HG02970 (cell line): ENCODE data around the gene PRKG1.
"Not testable (repeated sequence)": the region's sequence is repeated elsewhere in the genome, so short reads cannot be mapped to it uniquely, and the experiment has no call there.

Experiments used
- ATAC-seq: cut with Tn5 transposase; IDR thresholded peaks from one replicate; pipeline ENCODE4 v1.9.1; 2021; ENCODE audit warnings: mild to moderate bottlenecking, moderate library complexity, moderate number of reproducible peaks; ENCODE audit not compliant: unreplicated experiment, low FRiP score

The PRKG1 gene

DNA sequence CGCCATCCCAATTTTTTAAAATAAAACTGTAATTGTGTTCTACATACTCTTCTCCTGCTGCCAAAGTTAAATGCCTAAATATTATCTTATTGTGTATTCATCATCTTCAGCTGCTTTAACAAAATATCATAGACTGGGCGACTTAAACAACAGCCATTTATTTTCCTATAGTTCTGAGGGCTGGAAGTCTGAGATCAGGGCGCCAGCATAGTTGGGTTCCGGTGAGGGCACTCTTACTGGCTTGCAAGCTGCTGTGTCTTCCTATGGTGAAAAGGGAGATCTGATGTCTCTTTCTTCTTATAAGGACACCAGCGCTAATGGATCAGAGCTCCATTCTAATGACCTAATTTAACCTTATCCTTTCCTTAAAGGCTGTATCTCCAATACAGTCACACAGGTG, 594.8 kb downstream of the PRKG1 start:
- ATAC-seq, result no peak

DNA sequence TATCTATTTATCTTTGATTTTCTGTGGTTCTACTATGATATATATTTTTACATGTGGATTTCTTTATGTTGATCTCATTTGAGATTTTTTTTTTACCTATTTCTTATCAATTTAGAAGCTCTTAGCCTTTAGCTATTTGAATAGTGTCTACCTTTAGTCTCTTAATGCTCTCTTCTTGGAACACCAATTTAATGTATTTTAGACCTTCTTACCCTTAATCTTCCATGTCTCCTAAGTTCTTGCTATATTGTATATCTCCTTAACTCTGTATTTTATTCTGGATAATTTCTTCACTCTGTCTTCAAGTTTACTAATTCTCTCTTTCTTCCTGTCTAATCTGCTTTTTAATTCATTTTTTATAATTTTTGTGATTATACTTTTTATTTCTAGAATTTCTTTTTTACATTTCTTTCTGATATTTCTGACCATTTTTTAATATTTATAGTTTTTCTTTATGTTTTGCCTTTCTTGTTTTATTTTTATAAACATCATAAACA, 597.8 kb downstream of the PRKG1 start:
- ATAC-seq, result no peak

DNA sequence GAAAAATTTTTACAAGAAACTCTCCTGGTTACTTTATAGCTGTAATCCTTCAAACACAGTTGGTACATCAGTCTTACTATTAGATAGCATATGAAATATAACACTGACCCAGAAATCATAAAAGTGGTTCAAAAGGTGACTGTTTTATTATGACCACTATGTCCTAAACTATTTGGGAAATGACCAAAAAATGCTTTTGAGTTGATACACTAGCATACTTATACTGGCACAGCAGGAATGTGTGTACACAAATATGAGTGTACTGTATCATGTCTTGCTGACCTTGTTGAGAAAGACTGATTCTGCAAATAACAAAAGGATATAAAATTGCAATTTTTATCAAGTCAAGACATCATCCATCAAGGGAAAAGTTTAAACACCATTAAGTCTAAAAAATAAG, 600.8 kb downstream of the PRKG1 start:
- no peak for ATAC-seq

DNA sequence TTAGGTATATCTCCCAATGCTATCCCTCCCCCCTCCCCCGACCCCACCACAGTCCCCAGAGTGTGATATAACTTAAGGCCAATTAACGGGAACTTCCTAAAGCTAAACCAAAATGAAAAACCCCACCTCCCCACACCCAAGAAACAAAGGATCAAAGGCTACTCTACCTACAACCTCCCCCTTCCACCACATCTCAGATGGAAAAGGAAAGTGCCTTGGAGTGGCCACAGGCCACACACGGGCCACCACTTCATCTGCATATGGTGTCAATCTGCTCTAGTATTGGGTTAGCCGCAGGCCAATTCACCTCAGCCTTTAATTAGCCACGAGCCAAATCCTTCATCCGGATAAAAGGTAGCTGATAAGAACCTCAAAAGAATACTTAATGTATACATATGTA, 605.6 kb downstream of the PRKG1 start:
- ATAC-seq, result no peak

DNA sequence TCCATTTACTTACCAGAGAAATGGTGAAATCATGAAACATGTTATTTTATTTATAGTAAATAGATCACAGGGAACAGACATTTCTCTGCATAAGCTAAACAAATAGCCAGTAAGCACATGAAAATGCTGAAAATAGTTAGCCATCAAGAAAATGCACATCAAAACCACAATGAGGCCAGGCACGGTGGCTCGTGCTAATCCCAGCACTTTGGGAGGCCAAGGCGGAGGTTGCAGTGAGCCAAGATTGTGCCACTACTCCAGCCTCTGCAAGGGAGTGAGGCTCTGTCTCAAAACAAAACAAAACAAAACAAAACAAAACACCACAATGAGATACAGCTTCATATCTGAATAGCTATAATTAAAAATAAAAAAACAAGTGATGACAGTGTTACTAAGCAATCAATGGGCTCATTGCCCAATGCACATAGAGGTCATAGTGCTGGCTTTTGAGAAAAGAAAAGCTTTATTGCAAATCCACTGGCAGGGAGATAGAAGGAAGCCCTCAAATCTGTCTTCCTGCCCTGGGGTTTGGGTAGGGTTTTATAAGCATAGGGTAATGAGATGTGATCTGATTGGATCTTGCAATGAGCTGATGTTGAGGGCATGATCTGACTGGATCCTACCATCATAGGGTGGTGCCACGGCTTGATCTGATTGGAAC, 608.9 kb downstream of the PRKG1 start:
- ATAC-seq, result no peak

DNA sequence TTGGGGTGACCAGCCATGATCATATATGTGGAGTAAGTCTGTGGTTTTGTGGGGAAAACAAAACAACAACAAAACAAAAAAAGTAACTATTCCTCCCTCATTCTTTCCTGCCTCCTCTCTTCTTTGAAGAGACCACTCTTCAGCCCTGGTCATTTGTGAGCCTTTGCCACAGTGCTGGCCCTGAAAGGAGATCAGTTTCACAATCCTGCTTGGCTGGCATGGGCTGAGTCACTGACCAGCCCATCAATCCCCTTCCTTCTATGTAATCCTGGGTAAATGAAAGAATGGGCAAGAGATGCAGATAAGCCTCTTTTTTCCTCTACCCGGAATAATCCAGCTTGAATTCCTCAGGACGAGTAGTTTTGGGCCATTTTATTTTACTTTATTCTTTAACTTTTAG, 611.5 kb downstream of the PRKG1 start:
- no peak for ATAC-seq

DNA sequence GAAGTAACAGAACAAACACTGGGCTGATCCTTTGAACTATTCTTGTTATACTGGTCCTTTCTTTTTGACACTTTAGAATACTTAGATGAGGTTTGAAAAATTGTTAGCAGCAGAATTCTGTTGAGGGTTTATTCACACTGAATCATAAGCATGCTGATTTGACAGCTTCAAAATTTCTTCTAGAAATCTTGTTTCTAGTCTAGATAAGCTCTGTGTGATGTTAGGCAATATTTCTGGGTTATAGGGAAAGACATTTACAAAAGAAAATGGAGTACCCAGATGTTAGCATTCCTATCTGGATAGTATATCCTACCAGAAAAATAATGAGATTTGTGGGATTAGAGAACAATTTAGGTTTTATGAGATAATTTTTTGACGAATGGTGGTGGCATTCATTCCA, 613.0 kb downstream of the PRKG1 start:
- ATAC-seq, result no peak

DNA sequence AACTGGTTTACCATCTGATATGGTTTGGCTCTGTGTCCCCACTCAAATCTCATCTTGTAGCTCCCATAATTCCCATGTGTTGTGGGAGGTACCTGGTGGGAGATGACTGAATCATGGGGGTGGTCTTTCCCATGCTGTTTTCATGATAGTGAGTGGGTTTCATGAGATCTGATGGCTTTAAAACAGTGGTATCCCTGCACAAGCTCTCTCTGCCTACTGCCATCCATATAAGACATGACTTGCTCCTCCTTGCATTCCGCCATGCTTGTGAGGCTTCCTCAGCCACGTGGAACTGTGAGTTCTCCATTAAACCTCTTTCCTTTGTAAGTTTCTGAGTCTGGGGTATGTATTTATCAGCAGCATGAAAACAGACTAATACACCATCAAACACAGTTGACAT, 614.5 kb downstream of the PRKG1 start:
- not testable (repeated sequence) for ATAC-seq

DNA sequence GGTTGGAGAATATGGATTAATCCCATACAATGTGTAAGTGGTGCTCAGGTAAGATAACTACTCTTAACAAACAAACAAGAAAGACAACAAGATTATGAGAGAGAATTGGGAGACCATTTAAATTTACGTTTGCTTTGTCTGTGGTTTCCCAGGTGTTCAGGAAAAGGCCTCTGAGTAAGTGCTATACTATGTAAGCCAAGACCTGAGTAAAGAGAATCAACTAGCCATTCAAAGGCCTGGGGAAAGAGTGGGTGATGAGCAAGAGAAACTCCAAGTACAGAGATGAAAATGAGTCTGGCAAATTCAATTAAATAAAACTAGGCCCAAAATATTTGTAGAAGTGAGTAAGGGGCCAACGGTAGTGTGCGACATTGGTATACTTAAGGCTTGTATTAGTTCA, 615.2 kb downstream of the PRKG1 start:
- ATAC-seq, result no peak

DNA sequence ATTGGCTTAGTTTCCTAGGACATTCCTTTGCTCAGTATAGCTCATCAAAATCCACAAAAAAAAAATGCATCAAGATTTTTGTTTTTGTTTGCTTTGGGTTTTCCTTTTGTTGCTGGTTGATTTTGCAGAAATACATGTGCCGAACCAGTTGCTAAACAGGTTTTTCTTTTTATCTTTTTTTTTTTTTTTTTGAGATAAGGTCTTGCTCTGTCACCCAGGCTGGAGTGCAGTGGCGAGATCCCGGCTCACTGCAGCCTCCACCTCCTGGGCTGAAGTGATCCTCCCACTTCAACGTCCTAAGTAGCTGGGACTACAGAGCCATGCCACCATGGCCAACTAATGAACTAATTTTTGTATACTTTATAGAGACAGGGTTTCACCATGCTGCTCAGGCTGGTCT, 616.8 kb downstream of the PRKG1 start:
- ATAC-seq, result no peak

DNA sequence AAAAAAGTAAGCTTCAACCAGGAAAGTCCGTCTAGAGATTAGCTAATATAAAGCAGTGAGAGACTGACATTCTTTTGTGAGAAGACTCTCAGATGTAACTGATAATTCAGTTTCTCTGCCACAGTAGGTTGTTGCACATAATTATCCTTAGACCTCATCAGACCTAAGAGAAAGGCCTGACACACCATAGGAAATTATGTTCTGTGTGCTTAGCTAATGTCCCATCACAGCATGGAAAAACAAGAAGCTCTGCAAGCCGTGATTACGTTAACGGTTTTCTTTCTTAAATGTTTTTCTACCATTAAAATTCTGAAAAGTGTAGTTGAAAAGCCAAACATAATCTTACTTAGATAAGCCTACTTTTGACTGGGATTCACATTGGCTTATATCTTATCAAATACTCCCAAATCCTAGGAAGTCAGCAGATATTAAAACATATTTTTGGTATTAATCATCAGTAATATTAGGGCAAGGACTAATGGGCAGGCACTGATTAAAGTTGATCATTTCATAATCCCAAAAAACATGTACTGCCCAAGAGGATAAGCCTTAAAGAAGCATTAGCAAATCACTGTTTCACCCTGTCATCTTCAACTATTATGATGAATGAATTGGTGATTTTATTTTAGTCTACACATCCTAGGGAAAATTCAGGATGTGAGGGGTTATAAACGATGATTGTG, 619.9 kb downstream of the PRKG1 start:
- no peak for ATAC-seq

DNA sequence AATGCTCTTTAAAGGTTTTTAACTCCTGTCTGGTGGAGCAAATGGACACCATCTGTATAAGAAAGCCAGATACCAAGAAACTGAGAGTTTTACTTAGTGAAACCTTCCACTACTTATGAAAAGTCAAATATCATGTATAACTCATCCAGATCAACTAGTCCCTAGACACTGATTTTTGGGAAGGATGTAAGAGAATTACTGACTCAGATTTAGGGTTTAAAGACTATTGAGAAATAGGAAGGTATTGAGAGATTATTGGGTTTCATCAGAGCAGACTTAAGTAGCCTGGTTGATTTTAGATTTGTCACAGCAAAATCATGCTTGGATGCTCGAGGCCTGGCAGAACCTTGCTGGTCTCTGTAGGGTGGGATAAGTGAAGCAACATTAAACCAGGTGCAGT, 622.0 kb downstream of the PRKG1 start:
- no peak for ATAC-seq

DNA sequence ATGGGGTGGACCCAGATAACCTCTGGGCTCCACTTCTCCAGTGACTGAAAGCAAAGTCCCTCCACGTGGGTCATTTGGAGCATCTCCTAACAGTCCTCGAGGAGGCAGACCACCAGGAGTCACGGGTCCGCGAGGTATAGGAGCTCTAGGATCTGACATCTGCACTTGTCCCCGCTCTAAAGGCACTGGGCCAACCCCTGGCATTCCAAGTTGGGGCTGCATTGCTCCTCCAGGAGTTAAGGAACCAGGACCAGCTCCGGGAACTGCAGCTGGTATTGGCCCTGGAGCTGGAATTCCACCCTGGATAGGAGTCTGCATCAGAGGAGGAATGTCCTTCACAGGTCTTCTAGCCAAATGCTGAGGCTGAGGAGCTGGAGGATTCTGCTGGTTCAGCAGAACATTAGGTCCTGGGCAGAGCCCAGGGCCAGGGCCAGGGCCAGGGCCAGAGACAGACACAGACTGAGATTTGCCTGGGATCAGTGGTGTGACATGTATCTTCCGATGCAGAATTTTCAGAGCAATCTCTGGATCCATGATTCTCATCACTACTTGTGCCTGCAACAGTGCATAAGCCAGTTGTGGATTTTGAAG, 624.3 kb downstream of the PRKG1 start:
- no peak for ATAC-seq

DNA sequence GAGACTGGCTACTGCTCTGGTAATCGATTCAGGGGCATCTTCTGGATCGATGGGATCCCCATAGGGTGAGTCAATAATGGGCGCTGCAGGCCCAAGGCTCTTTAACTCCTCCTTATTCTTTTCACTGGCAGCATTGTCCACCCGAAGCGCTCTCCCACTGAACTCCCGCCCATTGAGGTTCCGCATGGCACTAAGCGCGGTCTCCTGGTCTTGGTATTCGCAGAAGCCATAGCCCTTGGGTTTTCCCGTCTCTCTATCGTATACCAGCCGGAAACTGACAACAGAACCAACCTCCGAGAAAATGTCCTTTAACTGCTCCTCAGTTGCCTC, 624.8 kb downstream of the PRKG1 start:
- peak; percentile 31 for ATAC-seq

DNA sequence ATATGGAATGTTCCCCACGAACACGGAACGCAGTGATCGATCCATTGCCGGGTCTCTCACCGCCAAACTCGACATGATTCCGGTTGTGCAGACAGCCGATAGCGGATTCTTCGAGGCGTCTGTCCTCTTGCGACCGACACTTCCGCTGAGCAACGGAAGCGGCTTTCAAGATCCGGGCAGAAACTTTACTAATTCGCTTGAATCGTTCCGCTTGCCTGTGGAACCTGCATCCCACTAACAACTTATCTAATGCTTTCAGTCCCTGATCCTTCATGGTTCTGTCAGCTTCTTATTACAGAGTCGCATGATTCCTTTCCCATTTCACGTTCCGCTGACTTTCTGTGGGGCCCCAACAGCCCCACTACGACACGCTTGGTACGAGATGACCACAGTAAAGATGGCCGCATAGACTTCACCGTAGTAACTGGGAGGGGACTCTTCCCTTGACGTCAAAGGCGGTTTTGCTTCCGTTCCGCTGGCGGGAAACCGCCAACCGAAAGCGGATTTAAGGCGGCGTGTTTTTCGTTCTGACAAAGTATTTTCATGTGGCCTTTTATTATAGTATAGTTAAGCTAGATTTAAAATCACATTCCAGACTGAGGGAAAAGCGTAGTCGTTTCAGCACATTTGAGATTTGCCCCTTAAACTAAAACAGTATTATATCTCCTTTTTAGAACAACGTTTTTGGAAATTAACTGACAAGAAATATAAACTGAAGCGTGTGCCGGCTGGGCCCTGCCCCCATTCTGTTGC, 625.4 kb downstream of the PRKG1 start, which contains the start of gene CSTF2T:
Gene CSTF2T, minus strand, starts transcription at position 121 of the 753 bp plus-strand sequence. Its CDS starts 46 bp downstream, at position 75.
- ATAC-seq, result peak; percentile 96

DNA sequence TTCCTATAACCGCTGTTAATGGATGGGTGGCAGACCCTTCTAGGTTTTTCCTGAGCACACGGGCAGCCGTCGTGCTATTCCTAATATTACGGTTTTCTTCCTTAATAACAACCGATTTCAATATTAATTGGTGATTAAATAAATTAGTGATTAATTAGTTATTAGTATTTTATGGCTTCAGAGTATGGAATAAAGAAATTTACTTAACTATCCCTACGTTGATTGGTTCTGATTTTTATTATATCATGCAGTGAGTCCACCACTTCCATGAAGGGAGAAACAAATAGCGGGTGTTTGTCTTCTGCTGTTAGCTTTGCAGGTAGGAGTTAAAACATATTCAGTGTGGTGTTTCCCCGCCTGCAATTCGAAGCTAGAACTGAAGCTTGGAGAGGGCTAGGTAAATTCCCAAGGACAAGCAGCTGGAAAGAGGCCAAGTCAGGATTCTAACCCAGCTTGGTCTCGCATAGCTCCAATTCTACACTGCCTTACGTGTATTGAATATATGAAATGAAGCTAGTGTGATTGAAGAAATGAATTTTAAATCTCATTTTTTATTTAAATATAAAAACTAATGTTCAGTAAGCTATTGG, 626.0 kb downstream of the PRKG1 start:
- no peak for ATAC-seq

DNA sequence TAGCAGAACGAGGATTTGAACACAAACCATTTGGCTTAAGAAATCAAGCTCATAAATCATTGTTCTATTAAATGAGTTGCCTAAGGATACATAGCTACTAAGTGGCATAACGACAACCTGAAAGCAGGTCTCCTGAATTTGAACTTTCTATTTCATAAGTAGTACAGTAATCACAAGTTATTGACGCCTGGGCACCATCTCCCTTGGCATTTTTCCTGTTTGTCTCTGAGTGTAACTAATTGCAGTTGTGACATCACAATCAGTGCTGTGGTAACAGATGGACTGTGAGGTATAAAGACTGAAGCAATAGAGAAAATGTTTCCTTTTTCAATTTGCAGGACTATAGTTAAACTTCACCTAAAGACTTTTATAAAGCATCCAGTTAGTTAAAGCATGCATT, 631.5 kb downstream of the PRKG1 start:
- no peak for ATAC-seq

DNA sequence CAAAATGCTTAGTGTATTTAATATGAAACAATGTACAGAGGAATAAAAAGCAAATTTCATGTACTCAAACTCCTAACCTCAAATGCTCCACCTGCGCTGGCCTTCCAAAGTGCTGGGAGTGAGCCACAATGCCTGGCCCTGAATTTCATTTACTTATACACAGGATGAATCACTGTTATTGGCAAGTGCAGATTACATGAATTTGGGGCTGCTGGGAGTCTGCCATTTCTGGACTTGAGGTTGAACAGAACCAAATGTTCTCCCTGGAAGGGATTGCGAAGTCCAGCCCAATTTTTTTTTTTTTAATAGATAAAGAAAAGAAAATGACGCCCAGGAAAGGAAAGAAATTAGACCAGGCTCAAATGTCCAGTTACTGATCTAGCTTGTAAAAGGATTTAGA, 631.9 kb downstream of the PRKG1 start:
- ATAC-seq, result no peak

DNA sequence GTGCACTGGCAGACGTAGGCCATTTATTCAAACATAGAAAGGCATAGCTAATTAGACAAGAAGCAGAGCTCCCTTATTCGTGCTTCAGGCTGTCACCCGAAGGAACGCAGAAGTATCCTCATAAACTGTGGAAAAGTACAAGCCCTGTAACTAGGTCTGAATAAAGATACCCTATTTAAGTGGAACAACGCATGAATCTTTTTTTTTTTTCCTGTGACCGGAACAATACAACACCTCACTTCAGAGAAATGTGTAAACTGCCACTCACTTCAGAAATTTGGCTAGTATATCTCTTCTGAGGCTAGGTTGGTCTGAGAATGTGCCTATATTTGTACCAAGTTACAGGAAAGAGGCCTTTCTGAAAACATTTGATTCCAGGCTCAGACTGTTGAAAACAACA, 633.1 kb downstream of the PRKG1 start:
- no peak for ATAC-seq

DNA sequence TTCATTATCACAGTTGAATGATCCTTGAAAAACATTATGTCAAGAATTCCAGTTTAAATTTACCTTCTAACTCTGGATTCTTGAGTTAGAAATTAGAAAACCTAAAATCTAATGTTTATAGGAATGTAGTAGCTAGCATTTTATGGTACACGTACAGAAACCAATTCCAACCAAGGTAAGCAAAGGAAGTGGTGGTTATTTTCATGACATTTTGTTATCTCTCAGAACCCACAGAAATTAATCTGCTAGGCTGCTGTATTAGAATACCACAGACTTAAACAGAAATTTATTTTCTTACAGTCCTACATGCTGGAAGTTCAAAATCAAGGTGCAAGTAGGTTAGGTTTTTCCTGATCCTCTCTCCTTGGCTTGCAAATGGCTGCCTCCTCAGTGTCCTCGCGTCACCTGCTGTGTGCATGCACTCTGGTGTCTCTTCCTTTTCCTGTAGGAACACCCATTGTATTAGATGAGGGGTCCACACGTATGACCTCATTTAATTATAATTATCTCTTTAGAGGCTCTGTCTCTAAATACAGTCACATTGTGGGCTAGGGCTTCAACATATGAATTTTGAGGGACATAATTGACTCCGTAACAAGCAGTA, 633.6 kb downstream of the PRKG1 start:
- ATAC-seq, result no peak
